H1 (cell line): ENCODE data around the gene PLEK. TPM values are rescaled to one million over a fixed set of nuclear protein-coding genes. Genes with fewer than 3 reads are reported as not detected.

Experiments used
- CTCF ChIA-PET: fragments of 300-600 bp; sonication (Branson Sonifier 250); formaldehyde crosslinking; loops from one replicate; lab custom pipeline; 2021; ENCODE audit not compliant: partially characterized antibody; lab: Charles Lee
- POLR2A ChIA-PET: fragments of 300-600 bp; sonication (Branson Sonifier 250); formaldehyde crosslinking; loops from one replicate; lab custom pipeline; 2021; ENCODE audit warnings: inconsistent platforms; ENCODE audit not compliant: partially characterized antibody; lab: Charles Lee
- DNase-seq, 2 experiments: peaks; one replicate each; pipeline versions ENCODE4 v3.0.0 to v3.0.0-alpha.2; 2010 to 2022; ENCODE audit warnings: low spot score in 2 of 2, low read depth in 1 of 2, mixed read lengths in 1 of 2
- FAIRE-seq: peaks from 2 replicates; lab custom pipeline; 2011; peaks lifted over from hg19 to GRCh38; lab: Jason Lieb, UNC
- H2AFZ ChIP-seq: 2 replicates; pipeline ENCODE4 v1.8.1; 2012; ENCODE audit warnings: low read length, inconsistent platforms
- H2AK5ac ChIP-seq: 2 replicates; pipeline ENCODE4 v1.6.1; 2013; ENCODE audit warnings: low read depth, low read length
- H2BK120ac ChIP-seq: replicated peaks from 2 replicates; pipeline ENCODE3; 2013; ENCODE audit warnings: low read depth, low read length, inconsistent platforms
- H2BK12ac ChIP-seq: 2 replicates; pipeline ENCODE4 v1.6.1; 2013; ENCODE audit warnings: low read depth, low read length
- H2BK15ac ChIP-seq: 2 replicates; pipeline ENCODE4 v1.6.1; 2013; ENCODE audit warnings: low read length
- H2BK20ac ChIP-seq: 2 replicates; pipeline ENCODE4 v1.6.1; 2013; ENCODE audit warnings: low read length
- H2BK5ac ChIP-seq: 2 replicates; pipeline ENCODE4 v1.6.1; 2013; ENCODE audit warnings: low read depth, low read length
- H3K14ac ChIP-seq: 2 replicates; pipeline ENCODE4 v1.6.1; 2013; ENCODE audit warnings: inconsistent platforms; ENCODE audit not compliant: insufficient read length
- H3K18ac ChIP-seq: 2 replicates; pipeline ENCODE4 v1.6.1; 2013; ENCODE audit warnings: low read length; ENCODE audit errors: extremely low read depth
- H3K23ac ChIP-seq: 2 replicates; pipeline ENCODE4 v1.6.1; 2013; ENCODE audit warnings: inconsistent platforms; ENCODE audit not compliant: insufficient read length
- H3K23me2 ChIP-seq: 2 replicates; pipeline ENCODE4 v1.6.1; 2013; ENCODE audit warnings: low read depth, low read length
- H3K27ac ChIP-seq: 2 replicates; pipeline ENCODE4 v1.6.1; 2011; ENCODE audit warnings: low read depth, low read length, inconsistent platforms
- H3K27me3 ChIP-seq, 4 experiments: replicated peaks in 1 of 4; 1 replicate in 1 of 4; 2 replicates in 3 of 4; pipeline versions ENCODE4 v1.6.1 to v1.8.1; 2011 to 2013; ENCODE audit warnings: low read length in 3 of 4, mild to moderate bottlenecking in 3 of 4, inconsistent platforms in 2 of 4, mixed read lengths in 2 of 4, moderate library complexity in 1 of 4; ENCODE audit not compliant: control insufficient read depth in 3 of 4, insufficient read depth in 3 of 4; ENCODE audit errors: extremely low read depth in 1 of 4
- H3K36me3 ChIP-seq, 4 experiments: 2 replicates each; pipeline versions ENCODE4 v1.6.1 to v1.8.1; 2011 to 2013; ENCODE audit warnings: mild to moderate bottlenecking in 4 of 4, low read length in 3 of 4, moderate library complexity in 2 of 4, control low read depth in 1 of 4, inconsistent platforms in 1 of 4; ENCODE audit not compliant: insufficient read depth in 4 of 4, control insufficient read depth in 2 of 4
- H3K4ac ChIP-seq: replicated peaks from 2 replicates; pipeline ENCODE3; 2013; ENCODE audit warnings: low read length, low read depth, mixed read lengths, inconsistent platforms; ENCODE audit not compliant: insufficient read length
- H3K4me1 ChIP-seq, 4 experiments: replicated peaks in 1 of 4; 1 replicate in 1 of 4; 2 replicates in 3 of 4; pipeline versions ENCODE4 v1.6.1 to v1.8.1; 2011 to 2013; ENCODE audit warnings: low read length in 3 of 4, inconsistent platforms in 2 of 4, mixed read lengths in 1 of 4; ENCODE audit not compliant: insufficient read depth in 4 of 4, control insufficient read depth in 3 of 4
- H3K4me2 ChIP-seq, 2 experiments: 2 replicates each; pipeline versions ENCODE4 v1.6.1 to v1.8.1; 2011 to 2013; ENCODE audit warnings: low read depth in 2 of 2, low read length in 2 of 2, control low read depth in 1 of 2, inconsistent platforms in 1 of 2, mild to moderate bottlenecking in 1 of 2; ENCODE audit not compliant: insufficient read depth in 1 of 2
- H3K4me3 ChIP-seq, 4 experiments: fragments of 200-600, 300-600 bp in 1 of 4; sonication (generic), shearing (Covaris generic), sonication (Bioruptor Twin) in 1 of 4; 2 replicates each; pipeline versions ENCODE4 v1.5.1 to v1.8.1; 2011 to 2016; ENCODE audit warnings: low read length in 4 of 4, low read depth in 3 of 4, control low read depth in 2 of 4, inconsistent platforms in 2 of 4, mild to moderate bottlenecking in 2 of 4, mixed read lengths in 1 of 4, moderate library complexity in 1 of 4; ENCODE audit not compliant: insufficient read depth in 2 of 4; ENCODE audit errors: extremely low read depth in 1 of 4
- H3K56ac ChIP-seq: replicated peaks from 2 replicates; pipeline ENCODE3; 2013; ENCODE audit warnings: low read depth, mild to moderate bottlenecking, mixed read lengths, low read length, inconsistent platforms; ENCODE audit not compliant: insufficient read length
- H3K79me1 ChIP-seq: 2 replicates; pipeline ENCODE4 v1.6.1; 2013; ENCODE audit warnings: low read depth, low read length, control low read depth
- H3K79me2 ChIP-seq, 2 experiments: 2 replicates each; pipeline versions ENCODE4 v1.6.1 to v1.8.1; 2012 to 2013; ENCODE audit warnings: low read length in 2 of 2, mild to moderate bottlenecking in 2 of 2, inconsistent platforms in 1 of 2; ENCODE audit not compliant: insufficient read depth in 2 of 2, control insufficient read depth in 1 of 2
- H3K9ac ChIP-seq, 4 experiments: replicated peaks in 1 of 4; 1 replicate in 1 of 4; 2 replicates in 3 of 4; pipeline versions ENCODE4 v1.6.1 to v1.8.1; 2011 to 2013; ENCODE audit warnings: low read depth in 3 of 4, low read length in 3 of 4, control low read depth in 2 of 4, mild to moderate bottlenecking in 2 of 4, moderate library complexity in 2 of 4, inconsistent platforms in 1 of 4; ENCODE audit errors: extremely low read depth in 1 of 4
- H3K9me3 ChIP-seq, 2 experiments: 2 replicates each; pipeline versions ENCODE4 v1.6.1 to v1.8.1; 2012 to 2013; ENCODE audit warnings: mild to moderate bottlenecking in 2 of 2, moderate library complexity in 2 of 2, control low read depth in 1 of 2, inconsistent platforms in 1 of 2, low read depth in 1 of 2, low read length in 1 of 2, mixed read lengths in 1 of 2; ENCODE audit not compliant: insufficient read depth in 2 of 2
- H4K20me1 ChIP-seq, 2 experiments: replicated peaks in 1 of 2; 2 replicates each; pipeline versions ENCODE3 to v1.8.1; 2011 to 2013; ENCODE audit warnings: inconsistent platforms in 2 of 2, low read length in 2 of 2, mild to moderate bottlenecking in 1 of 2; ENCODE audit not compliant: insufficient read depth in 2 of 2, control insufficient read depth in 1 of 2
- H4K5ac ChIP-seq: 2 replicates; pipeline ENCODE4 v1.6.1; 2013; ENCODE audit warnings: low read length, low read depth, mixed read lengths, inconsistent platforms; ENCODE audit not compliant: insufficient read length
- H4K8ac ChIP-seq: 2 replicates; pipeline ENCODE4 v1.8.0; 2013; ENCODE audit warnings: mild to moderate bottlenecking, moderate library complexity, low read length, inconsistent platforms; ENCODE audit not compliant: insufficient read depth; ENCODE audit errors: extremely low read depth
- H4K91ac ChIP-seq: replicated peaks from 2 replicates; pipeline ENCODE3; 2013; ENCODE audit warnings: low read length, mixed read lengths, inconsistent platforms; ENCODE audit not compliant: insufficient read length
- CHD1 ChIP-seq: IDR thresholded peaks from 2 replicates; pipeline ENCODE4 v1.6.1; 2012; ENCODE audit warnings: low read depth, low read length, improper control_type of control experiment
- CREB1 ChIP-seq: IDR thresholded peaks from 2 replicates; pipeline ENCODE4 v1.6.1; 2012; ENCODE audit warnings: inconsistent platforms
- EP300 ChIP-seq, 2 experiments: IDR thresholded peaks; 1 replicate in 1 of 2; 2 replicates in 1 of 2; pipeline ENCODE4 v1.6.1; 2011 to 2012; ENCODE audit warnings: low read depth in 2 of 2, low read length in 2 of 2, mild to moderate bottlenecking in 2 of 2, borderline replicate concordance in 1 of 2, inconsistent platforms in 1 of 2, moderate library complexity in 1 of 2
- HDAC2 ChIP-seq, 2 experiments: fragments of 300-600 bp in 1 of 2; sonication (generic) in 1 of 2; IDR thresholded peaks; 2 replicates each; pipeline ENCODE4 v1.6.1; 2011 to 2012; ENCODE audit warnings: low read depth in 2 of 2, low read length in 2 of 2, mild to moderate bottlenecking in 2 of 2, moderate library complexity in 2 of 2, borderline replicate concordance in 1 of 2, inconsistent platforms in 1 of 2
- JUND ChIP-seq: IDR thresholded peaks from 2 replicates; pipeline ENCODE4 v1.6.1; 2011; ENCODE audit warnings: mild to moderate bottlenecking, improper control_type of control experiment, low read length
- PHF8 ChIP-seq: fragments of 200-600 bp; sonication (generic); conservative IDR thresholded peaks from 2 replicates; pipeline ENCODE4 v1.7.1; 2012; ENCODE audit warnings: low read depth, mild to moderate bottlenecking, inconsistent platforms, low read length, moderate library complexity
- POU5F1 ChIP-seq: IDR thresholded peaks from 2 replicates; pipeline ENCODE4 v1.6.1; 2011; ENCODE audit warnings: low read depth, mild to moderate bottlenecking, low read length, moderate library complexity
- RFX5 ChIP-seq: IDR thresholded peaks from 2 replicates; pipeline ENCODE4 v1.6.1; 2011; ENCODE audit warnings: low read depth, low read length, improper control_type of control experiment, borderline replicate concordance
- SAP30 ChIP-seq: fragments of 300-600 bp; sonication (generic); IDR thresholded peaks from 2 replicates; pipeline ENCODE4 v1.7.1; 2012; ENCODE audit warnings: low read length, moderate library complexity, mild to moderate bottlenecking, inconsistent platforms; ENCODE audit not compliant: insufficient read depth, insufficient replicate concordance
- SIX5 ChIP-seq: IDR thresholded peaks from 2 replicates; pipeline ENCODE4 v1.6.1; 2011; ENCODE audit warnings: mild to moderate bottlenecking, low read depth, low read length
- TAF1 ChIP-seq: IDR thresholded peaks from 2 replicates; pipeline ENCODE4 v1.6.1; 2011; ENCODE audit warnings: mild to moderate bottlenecking, low read depth, low read length
- WGBS, 2 experiments: shearing (Covaris generic) in 1 of 2; methylation state at CpG; one replicate each; pipeline versions ENCODE4 v1.1.6 to v1.1.7; 2013 to 2015; ENCODE audit warnings: low lambda C conversion rate in 2 of 2, mixed read lengths in 2 of 2, inconsistent platforms in 1 of 2, low coverage in 1 of 2, missing lambda C conversion rate in 1 of 2; ENCODE audit not compliant: insufficient replicate concordance in 2 of 2, insufficient coverage in 1 of 2, insufficient read length in 1 of 2; ENCODE audit errors: extremely low coverage in 1 of 2, missing lambda C conversion rate in 1 of 2; 5-methylcytosine and 5-hydroxymethylcytosine counted together
- polyA plus RNA-seq, 7 experiments: library from polyadenylated mRNA; depleted of rRNA in 3 of 7; stranded (reverse) in 5 of 7; unstranded in 2 of 7; fragments of >200 nt in 5 of 7; fragments of 200-250 nt in 2 of 7; gene quantifications; 1 replicate in 5 of 7; 2 replicates in 1 of 7; 4 replicates in 1 of 7; pipeline versions ENCODE4 v1.2.1 to v1.2.3, GENCODE V29; 2011 to 2013; ENCODE audit warnings: missing spikeins in 2 of 7, mixed read lengths in 2 of 7
- total RNA-seq: library from RNA; stranded (reverse); fragmentation: NEBNext Ultra II Directional; extraction: Animal tissue kit (Norgen Biotek cat#: 25700); gene quantifications from 2 replicates; pipeline ENCODE4 v1.2.1, GENCODE V29; 2021
- TF ChIP-seq, protein P1 (sequence below): IDR thresholded peaks from 2 replicates; pipeline ENCODE4 v1.6.1; 2011; ENCODE audit warnings: low read length, improper control_type of control experiment

The PLEK gene
- total and polyA plus RNA-seq, 2 of the 8 experiments (the other 6 are each of a cell fraction or from before 2014, with no cell fraction given), result not detected

DNA sequence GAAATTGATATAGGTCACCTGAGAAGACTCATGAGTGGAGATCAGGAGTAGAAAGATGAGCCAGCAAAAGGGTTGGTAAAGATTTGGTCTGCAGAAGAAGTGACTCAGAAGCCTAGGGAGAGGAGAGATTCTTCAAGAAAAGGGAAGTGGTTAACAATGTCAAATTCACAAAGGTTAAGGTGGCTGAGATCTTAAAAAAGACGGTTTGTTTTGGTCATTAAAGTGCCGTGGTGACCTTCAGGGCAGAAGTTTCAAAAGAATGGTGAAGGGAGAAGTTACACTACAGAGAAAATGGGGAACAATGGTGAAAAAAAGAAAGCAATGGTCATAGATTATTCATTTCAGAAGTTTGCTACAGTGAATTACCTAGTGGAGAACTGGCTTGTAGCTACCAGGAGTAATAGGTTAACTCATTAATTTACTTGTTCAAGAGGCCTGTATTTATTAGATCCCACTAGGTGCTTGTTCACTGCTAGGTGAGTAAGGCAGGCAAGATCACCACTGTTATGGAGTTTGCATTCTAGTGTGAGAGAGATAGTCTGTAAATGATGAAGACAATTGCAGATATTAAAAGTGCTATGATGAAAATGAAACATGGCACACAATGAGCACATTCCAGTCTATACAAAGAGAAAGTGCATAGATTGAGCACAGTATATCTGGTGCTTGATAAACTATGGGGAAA is 59.0 kb downstream of the PLEK start:
- no peaks in the 10 kb centered on the region for H3K23me2 ChIP-seq
- POLR2A ChIA-PET, result no interaction called here
- no peaks in the 10 kb centered on the region; a peak in 1 of 7 replicates for H3K27me3 ChIP-seq
- H3K9me3 ChIP-seq, result no peaks in the 10 kb centered on the region
- H3K4me3 ChIP-seq, result no peak overlapping the region
- H3K14ac ChIP-seq, result no peak overlapping the region
- no peak overlapping the region for H2BK5ac ChIP-seq
- H3K23ac ChIP-seq, result no peak overlapping the region
- H3K79me2 ChIP-seq, result no peaks in the 10 kb centered on the region
- no peak overlapping the region for H3K27ac ChIP-seq
- no peak overlapping the region for H2AK5ac ChIP-seq
- CTCF ChIA-PET, result no interaction called here
- H4K5ac ChIP-seq, result no peak overlapping the region
- H3K56ac ChIP-seq, result no peak overlapping the region
- H2BK120ac ChIP-seq, result no peak overlapping the region
- H3K79me1 ChIP-seq, result no peaks in the 10 kb centered on the region
- no peak overlapping the region for H3K4ac ChIP-seq
- no peaks in the 10 kb centered on the region for H3K36me3 ChIP-seq
- H2BK20ac ChIP-seq, result no peak overlapping the region
- no peak overlapping the region for H4K8ac ChIP-seq
- no peak overlapping the region for H2AFZ ChIP-seq
- H3K4me2 ChIP-seq, result no peak overlapping the region
- no peaks in the 10 kb centered on the region for H4K20me1 ChIP-seq
- 87% methylated on average over 2 of the region's 2 CpGs; no CpG with 5 or more reads in 1 of the 2 experiments for WGBS, 2 experiments
- no peak overlapping the region for H3K18ac ChIP-seq
- H3K9ac ChIP-seq, result no peak overlapping the region
- FAIRE-seq (no peak), DNase-seq (no peak)
- peaks cover 0 to 5% (median 2%) of the 10 kb centered on the region in 4 experiments; a peak in 3 of 7 replicates for H3K4me1 ChIP-seq
- no peak overlapping the region for H2BK12ac ChIP-seq
- no peak overlapping the region for H2BK15ac ChIP-seq
- no peak overlapping the region for H4K91ac ChIP-seq
- TF ChIP-seq POU5F1 (no peak), EP300 (IDR thresholded peaks at IDR 0.05; ENCODE audit: borderline replicate concordance in 1 of 2, low read depth in 2 of 2, low read length in 2 of 2) (no peak), CREB1 (no peak), CHD1 (no peak), RFX5 (no peak), HDAC2 (IDR thresholded peaks at IDR 0.05; ENCODE audit: borderline replicate concordance in 1 of 2, low read depth in 2 of 2, low read length in 2 of 2) (no peak), TAF1 (no peak), SIX5 (no peak), JUND (no peak), SAP30 (no peak), PHF8 (no peak)
- TF ChIP-seq, protein P1, sequence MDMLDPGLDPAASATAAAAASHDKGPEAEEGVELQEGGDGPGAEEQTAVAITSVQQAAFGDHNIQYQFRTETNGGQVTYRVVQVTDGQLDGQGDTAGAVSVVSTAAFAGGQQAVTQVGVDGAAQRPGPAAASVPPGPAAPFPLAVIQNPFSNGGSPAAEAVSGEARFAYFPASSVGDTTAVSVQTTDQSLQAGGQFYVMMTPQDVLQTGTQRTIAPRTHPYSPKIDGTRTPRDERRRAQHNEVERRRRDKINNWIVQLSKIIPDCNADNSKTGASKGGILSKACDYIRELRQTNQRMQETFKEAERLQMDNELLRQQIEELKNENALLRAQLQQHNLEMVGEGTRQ, result no peak
